ENCODE data around the gene SETD7.

The SETD7 gene

DNA sequence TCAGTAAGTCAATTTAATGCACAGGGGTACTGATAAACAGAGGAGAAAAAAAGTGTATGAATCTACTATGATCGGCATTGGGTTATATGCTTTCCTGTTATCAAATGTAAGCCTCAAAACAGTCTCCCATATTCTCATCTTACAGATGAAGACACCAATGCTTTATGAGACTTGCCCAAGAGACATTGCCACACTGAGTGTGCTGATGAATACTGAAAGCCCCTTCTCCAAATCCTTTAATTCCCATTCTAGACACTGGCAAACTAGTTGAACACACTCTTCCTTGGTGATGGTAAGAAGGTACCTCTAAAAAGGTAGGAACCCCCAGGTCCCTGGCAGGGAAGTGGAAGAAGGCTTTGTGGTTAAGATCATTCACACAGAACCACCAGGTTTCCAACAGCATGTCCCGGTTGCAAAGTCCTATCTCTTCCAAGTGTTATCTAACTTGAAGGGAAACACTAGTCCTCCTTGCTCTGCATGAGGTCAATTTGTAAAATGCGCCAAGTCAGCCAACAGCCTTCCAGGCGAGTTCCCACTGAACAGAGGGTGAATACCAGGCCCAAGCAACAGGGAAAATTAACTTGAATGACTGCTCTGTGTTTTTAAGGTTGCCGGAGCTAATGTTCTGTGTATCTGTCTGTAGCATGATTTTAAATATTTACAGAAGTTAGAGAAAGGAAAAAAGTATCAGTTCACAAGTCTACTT, 5.1 kb downstream of the SETD7 start:
- H3K4me3 ChIP-seq (ENCODE audit: low read length) = no peak overlapping the region
- no peak for TF ChIP-seq CTCF (conservative IDR thresholded peaks at IDR 0.05; ENCODE audit: low read length)
- no peak for DNase-seq (ENCODE audit: low read depth)

- no peak for TF ChIP-seq CTCF (conservative IDR thresholded peaks at IDR 0.05; ENCODE audit: low read length)
These were observed 8.0 kb downstream of the SETD7 start for GRCh38 chr4:139547979-139548378.

GRCh38 chr4:139540632-139541031, 15.4 kb downstream of the SETD7 start:
- no peak for TF ChIP-seq CTCF (conservative IDR thresholded peaks at IDR 0.05; ENCODE audit: low read length)
- DNase-seq (ENCODE audit: low read depth) = peak; percentile 41
- H3K4me3 ChIP-seq (ENCODE audit: low read length) = no peak overlapping the region

More at GRCh38 chr4:139547979-139548378, 8.0 kb downstream of the SETD7 start:
- no peak for DNase-seq (ENCODE audit: low read depth)
- no peak overlapping the region for H3K4me3 ChIP-seq (ENCODE audit: low read length)

DNA sequence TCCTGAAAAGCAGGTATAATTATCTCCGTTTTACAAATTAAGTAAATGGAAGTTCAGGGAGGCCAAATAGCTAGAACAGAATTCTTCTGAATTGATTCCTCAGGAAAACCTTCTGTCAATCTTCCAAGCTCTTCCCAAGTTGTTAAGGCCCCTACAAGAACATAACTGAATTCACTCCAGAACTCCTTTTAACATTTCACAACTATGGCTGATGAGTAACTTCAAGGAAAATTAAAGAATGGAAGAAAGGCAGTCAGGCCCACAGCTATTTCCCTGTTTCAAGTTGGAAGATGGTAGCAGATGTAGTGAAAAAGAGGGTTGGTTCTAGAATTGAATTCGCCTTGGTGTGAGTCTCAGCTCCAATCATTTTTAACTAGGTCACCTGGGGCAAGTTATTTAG, 15.9 kb downstream of the SETD7 start:
- no peak overlapping the region for H3K4me3 ChIP-seq (ENCODE audit: low read length)
- no peak for TF ChIP-seq CTCF (conservative IDR thresholded peaks at IDR 0.05; ENCODE audit: low read length)

GRCh38 chr4:139537292-139537691, 18.7 kb downstream of the SETD7 start:
- TF ChIP-seq CTCF (conservative IDR thresholded peaks at IDR 0.05; ENCODE audit: low read length) = no peak
- DNase-seq (ENCODE audit: low read depth) = no peak
- H3K4me3 ChIP-seq (ENCODE audit: low read length) = no peak overlapping the region

More for the DNA sequence above, 15.9 kb downstream of the SETD7 start:
- peak; percentile 57 for DNase-seq (ENCODE audit: low read depth)

DNA sequence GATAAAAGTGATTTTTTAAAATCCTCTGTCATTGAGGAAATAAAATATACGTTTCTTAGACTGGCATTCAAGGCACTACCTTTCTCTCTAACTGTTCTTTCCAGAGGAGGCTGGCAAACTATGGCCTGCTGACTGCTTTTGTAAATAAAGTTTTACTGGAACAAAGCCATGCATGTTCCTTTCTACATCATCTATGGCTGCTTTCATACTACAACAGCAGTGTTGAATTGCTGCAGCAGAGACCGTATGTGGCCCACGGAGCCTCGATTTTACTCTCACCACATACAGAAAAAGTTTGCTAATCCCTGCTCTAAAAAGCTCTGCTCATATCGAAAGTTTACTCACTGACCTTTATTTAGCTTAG, 20.2 kb downstream of the SETD7 start:
- TF ChIP-seq CTCF (conservative IDR thresholded peaks at IDR 0.05; ENCODE audit: low read length) = no peak
- H3K4me3 ChIP-seq (ENCODE audit: low read length) = no peak overlapping the region
- DNase-seq (ENCODE audit: low read depth) = no peak

GRCh38 chr4:139535228-139535870, 20.7 kb downstream of the SETD7 start:
- DNase-seq (ENCODE audit: low read depth) = no peak
- TF ChIP-seq CTCF (conservative IDR thresholded peaks at IDR 0.05; ENCODE audit: low read length) = no peak
- H3K4me3 ChIP-seq (ENCODE audit: low read length) = no peak overlapping the region

All from AG10803 (cell line).